ENCODE results near the gene ZRANB1.
"Not testable (repeated sequence)": the region's sequence is repeated elsewhere in the genome, so short reads cannot be mapped to it uniquely, and the experiment has no call there.

Gene ZRANB1

DNA sequence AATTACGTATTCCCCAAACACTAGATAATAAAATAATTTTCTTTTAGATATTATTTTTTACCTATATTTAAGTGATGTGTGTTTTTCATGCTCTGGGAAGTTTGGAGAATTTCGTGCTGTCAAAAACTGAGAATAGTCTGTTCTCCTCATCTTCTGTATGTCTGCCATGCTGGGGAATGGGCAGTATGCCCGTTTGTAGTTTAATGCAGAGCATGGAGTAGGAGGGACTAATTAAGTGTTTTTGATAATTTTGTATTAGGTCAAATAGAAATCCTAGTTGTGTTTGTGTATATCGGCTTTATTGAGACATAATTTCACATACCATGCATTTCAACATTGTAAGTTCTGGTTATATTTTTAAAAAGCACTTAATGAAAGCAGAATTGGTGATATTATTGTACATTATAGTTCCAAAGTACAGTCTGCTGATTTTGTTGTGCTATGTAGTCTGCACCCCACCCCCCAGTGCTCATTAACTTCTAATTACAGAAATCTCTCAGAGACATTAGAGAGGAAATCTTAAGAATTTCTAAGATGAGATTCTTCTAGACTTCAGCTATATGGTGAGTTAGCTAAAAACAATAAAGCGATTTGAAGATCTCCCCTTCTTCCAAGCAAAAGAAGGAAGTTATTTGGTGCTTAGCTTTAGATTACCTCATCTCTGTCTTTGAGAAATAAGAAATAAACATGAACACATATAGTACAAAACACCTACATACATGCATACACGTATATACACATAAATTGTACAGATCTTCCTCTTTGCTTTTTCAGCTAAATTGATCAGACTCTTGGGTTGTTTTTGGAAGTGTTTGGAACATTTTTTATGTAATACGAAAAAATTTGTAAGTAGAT is 22.2 kb downstream of the ZRANB1 start:
- TF ChIP-seq ZNF274 (IDR thresholded peaks at IDR 0.05; ENCODE audit: low read depth, low read length): no peak

DNA sequence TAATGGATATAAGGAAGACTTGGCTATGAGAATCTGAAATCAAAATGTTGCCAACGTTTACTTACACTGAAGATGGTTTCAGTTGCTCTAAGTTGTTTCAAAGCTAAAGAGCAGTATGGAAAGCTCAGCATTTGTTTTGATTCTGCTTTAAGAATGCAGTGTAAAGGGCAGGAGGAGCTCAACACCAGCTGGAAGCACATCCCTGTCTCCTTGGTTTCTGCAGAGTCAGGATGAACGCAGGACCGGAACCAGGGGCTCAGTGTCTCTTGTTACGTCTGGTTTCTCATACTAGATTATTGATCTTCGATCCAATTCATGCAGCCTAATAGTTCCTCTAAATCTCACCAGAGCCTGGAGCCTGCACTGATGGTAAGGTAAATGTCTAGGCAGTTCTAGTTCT is 24.1 kb downstream of the ZRANB1 start:
- no peak overlapping the region for H3K4me3 ChIP-seq (ENCODE audit: low read length)
- no peak for TF ChIP-seq ZNF274 (IDR thresholded peaks at IDR 0.05; ENCODE audit: low read depth, low read length)

More for the DNA sequence above, 22.2 kb downstream of the ZRANB1 start:
- no peak overlapping the region for H3K4me3 ChIP-seq (ENCODE audit: low read length)

DNA sequence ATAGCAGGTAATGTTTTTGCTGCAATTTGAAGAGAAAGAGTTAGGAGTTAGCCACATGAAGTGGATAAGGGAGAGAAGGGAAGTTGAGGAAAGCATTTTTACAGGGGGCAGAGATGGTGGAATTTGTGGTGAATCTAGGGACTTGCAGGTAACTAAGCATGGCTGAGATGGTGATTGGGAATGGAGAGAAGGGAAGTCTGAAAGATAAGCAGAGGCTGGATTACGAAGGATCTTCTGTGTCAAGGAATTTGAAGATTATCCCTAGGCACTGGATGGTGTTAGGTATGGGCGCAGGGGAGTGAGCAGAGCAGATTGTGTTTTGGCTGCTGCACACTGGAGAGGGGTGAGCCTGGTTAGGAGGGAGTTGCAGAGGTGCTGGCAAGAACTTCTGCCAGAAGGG is 25.3 kb downstream of the ZRANB1 start:
- TF ChIP-seq ZNF274 (IDR thresholded peaks at IDR 0.05; ENCODE audit: low read depth, low read length): no peak
- H3K4me3 ChIP-seq (ENCODE audit: low read length): no peak overlapping the region

DNA sequence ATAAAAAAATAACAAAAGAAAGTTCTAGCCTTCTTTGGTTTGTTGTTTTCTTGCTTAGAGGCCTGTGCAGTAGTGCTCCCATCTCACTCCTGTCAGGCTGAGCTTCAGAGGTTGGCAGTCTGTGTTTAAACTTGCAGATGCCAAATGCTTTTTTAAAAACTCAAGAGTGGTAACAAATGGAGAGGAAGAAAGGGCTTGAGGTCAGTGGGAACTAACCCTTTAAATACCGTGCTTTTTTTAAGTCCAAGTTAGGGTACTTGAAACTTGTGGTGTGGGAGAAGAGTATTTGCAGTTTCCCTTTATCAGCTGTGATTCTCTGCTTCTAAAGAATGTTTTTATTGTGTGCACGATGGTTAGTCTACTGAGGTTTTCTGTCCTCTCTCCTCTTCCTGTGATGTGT is 29.4 kb downstream of the ZRANB1 start:
- TF ChIP-seq ZNF274 (IDR thresholded peaks at IDR 0.05; ENCODE audit: low read depth, low read length): no peak
- H3K4me3 ChIP-seq (ENCODE audit: low read length): no peak overlapping the region

DNA sequence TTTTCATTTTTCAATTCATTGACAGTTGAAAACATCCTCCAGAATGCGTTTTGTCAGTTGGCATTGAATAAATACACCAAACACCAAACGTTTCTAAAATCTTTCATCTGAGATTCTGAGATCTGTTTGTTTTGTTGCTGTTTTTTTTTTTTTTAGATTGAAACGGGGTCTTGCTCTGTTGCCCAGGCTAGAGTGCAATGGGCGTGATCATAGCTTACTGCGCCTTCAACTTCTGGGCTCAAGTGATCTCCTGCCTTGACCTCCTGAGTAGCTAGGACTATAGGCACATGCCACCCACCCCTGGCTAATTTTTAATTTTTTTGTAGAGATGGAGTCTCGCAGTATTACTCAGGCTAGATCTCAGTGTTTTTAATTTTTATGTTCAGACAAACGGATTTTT is 30.7 kb downstream of the ZRANB1 start:
- TF ChIP-seq ZNF274 (IDR thresholded peaks at IDR 0.05; ENCODE audit: low read depth, low read length): no peak
- no peak overlapping the region for H3K4me3 ChIP-seq (ENCODE audit: low read length)

DNA sequence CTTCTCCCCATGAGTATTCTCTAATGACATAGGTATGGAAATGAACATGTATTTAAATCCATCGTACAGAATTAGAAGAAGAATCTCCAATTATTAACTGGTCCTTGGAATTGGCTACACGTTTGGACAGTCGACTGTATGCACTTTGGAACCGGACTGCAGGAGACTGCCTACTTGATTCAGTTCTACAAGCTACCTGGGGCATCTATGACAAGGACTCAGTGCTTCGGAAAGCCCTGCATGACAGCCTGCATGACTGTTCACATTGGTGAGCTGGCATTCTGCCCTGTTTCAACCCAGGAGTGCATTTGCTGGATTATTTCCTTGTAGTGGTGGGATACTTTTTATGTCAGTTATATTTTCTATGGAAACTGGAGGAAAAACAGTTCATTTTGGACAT is 32.2 kb downstream of the ZRANB1 start:
- no peak for TF ChIP-seq ZNF274 (IDR thresholded peaks at IDR 0.05; ENCODE audit: low read depth, low read length)
- H3K4me3 ChIP-seq (ENCODE audit: low read length): no peak overlapping the region

DNA sequence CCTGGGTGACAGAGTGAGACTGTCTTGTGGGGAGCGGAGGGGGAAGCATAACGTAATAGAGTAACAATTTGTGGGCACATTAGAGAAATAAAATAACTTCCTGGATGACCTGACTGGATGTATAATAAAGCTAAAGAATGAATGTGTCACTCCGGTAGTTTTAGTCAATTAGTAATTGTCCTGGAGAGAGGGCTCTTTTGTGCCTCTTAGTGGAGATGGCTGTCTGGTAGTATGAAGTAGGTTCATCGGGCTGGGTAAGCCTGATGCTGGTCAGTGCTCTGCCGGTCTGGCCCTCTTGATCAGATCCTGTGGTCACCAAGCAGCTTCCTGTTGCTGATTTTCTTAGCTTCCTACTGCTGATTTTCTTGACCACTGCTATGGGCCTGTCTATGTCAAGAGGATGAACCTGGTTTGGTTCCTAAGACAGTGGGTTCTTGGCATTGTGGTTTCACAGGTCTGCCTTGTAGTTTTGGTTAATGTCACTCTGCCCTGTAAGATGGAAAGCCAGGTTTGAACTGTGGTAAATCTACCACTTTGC is 34.1 kb downstream of the ZRANB1 start:
- TF ChIP-seq ZNF274 (IDR thresholded peaks at IDR 0.05; ENCODE audit: low read depth, low read length): no peak
- no peak overlapping the region for H3K4me3 ChIP-seq (ENCODE audit: low read length)

DNA sequence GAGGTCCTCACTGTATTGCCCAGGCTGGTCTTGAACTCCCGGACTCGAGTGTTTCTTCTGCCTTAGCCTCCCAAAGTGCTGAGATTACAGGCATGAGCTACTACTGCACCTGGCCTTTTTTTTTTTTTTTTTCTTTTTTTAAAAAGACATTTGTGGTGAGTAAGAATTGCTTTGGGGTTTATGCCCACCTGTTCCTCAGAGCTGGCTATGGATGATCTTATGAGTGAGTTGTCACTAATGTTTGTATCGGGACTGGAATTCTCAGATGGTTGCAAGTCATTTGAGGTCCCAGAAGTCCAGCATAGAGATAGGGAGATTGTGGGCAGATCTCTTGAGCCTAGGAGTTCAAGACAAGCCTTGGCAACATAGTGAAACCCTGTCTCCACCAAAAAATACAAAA is 35.2 kb downstream of the ZRANB1 start:
- no peak for TF ChIP-seq ZNF274 (IDR thresholded peaks at IDR 0.05; ENCODE audit: low read depth, low read length)
- H3K4me3 ChIP-seq (ENCODE audit: low read length): no peak overlapping the region

DNA sequence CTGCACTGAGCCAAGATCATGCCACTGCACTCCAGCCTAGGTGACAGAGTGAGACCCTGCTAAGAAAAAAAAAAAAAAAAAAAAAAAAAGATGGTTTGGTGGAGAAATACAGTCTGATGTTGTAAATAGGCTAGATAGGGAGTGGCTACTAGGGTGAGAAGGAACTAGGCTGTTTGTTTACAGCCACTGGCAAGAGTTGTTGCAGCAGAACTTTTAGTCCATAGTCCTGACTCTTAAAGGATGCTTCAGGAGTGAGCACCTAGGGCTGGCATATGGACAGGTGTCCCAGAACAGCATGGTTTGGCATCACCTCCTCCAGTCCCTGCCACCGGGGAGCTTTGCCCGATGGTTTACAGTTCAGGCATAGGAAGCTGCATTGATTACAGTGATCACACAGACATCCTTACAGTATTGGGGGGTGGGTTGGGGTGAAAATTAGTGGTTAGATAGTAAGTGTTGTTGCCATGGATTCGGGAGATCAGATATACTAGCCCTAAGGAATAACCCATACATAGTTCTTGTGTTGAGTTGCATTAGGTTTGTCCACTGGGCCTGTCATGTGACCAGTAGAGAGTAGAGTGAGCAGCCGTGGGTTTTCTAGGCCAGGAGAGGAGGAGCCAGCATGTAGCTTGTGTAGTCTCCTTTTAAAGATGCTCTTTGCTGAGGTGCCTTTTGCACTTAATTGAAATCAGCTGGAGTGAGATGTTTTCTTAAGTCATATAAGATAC is 35.9 kb downstream of the ZRANB1 start:
- no peak for TF ChIP-seq ZNF274 (IDR thresholded peaks at IDR 0.05; ENCODE audit: low read depth, low read length)

DNA sequence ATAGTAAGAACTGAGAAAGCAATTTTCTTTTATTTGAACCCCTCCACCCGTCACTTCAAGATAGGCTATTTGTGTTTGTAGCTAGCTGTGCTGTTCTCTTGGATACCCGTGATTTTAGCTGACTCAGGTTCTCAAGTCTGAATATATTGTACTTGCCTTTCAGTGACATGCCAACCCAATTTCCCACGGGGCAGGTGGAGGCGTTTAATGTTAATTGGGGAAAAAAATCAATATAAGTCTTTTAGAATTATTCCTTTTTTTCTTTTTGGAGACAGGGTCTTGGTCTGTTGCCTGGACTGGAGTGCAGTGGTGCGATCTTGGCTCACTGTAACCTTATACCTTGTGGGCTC is 36.4 kb downstream of the ZRANB1 start:
- TF ChIP-seq ZNF274 (IDR thresholded peaks at IDR 0.05; ENCODE audit: low read depth, low read length): no peak
- H3K4me3 ChIP-seq (ENCODE audit: low read length): no peak overlapping the region

More for the DNA sequence above, 35.9 kb downstream of the ZRANB1 start:
- no peak overlapping the region for H3K4me3 ChIP-seq (ENCODE audit: low read length)

DNA sequence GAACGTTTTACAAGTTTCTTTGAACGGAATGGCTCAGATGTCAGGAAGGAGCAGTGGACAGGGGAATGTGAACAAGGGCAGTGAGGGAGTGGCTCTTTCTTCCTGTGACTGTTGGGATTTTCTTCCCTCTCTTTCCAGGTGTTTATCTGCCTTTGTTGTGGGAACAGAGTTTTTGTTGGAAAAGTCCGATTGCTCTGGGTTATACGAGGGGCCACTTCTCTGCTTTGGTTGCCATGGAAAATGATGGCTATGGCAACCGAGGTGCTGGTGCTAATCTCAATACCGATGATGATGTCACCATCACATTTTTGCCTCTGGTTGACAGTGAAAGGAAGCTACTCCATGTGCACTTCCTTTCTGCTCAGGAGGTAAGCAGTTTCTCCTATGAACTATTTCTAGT is 41.4 kb downstream of the ZRANB1 start:
- no peak overlapping the region for H3K4me3 ChIP-seq (ENCODE audit: low read length)
- TF ChIP-seq ZNF274 (IDR thresholded peaks at IDR 0.05; ENCODE audit: low read depth, low read length): no peak

DNA sequence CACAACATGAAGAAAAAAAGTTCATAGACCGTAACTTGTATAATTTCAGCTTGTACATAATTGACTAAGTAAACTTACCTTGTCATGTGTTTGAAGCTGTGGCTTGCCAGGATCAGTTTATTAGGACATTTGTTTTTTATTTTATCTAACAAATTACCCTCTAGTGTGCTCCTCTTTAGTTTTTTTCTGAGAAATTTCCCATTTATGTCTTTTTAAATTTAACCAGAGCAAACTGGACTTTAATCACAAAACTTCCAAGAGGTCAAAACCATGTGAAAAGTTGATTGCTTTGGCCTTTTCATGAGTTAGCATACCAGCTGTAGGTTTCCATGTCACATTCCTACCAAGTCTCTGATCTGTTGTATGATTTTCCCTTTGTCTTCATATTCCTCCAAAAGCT is 42.5 kb downstream of the ZRANB1 start:
- TF ChIP-seq ZNF274 (IDR thresholded peaks at IDR 0.05; ENCODE audit: low read depth, low read length): no peak
- no peak overlapping the region for H3K4me3 ChIP-seq (ENCODE audit: low read length)

DNA sequence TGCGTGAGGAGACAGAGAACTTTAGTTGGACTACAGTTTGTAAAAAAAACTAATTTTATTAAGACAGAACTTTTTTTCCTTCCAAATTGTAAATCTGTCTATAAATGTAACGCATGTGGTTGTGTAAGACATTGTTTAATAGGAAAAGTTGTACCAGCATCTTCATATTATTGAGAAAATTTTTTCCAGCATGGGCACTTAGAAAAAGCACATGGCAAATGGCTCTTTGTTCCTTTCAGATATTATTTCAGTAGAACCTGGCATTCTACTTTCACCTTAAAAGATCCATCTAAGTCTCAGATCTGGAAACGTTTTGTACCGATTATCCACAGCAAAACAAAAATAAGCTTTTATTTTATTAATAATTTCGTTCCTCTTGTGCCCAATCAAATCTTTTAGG is 43.2 kb downstream of the ZRANB1 start:
- no peak overlapping the region for H3K4me3 ChIP-seq (ENCODE audit: low read length)
- no peak for TF ChIP-seq ZNF274 (IDR thresholded peaks at IDR 0.05; ENCODE audit: low read depth, low read length)

DNA sequence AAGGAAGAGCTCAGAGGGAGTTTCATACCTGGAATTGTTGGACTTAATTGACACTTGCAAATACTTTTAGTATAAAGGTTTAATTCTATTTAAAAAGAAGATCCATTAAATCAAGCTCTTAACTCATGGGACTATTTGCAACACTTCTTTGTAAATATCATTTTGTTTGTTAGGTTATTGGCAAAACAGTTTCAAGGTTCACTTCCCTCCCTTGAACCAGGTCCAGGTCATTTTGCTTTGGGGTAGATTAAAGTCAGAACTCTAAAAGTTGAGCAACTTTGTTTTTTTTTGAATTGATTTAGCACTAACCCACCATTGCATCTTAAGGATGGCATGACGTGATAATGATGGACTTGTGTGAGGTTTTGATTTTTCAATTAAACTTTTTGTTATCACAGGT is 45.9 kb downstream of the ZRANB1 start:
- H3K4me3 ChIP-seq (ENCODE audit: low read length): no peak overlapping the region
- TF ChIP-seq ZNF274 (IDR thresholded peaks at IDR 0.05; ENCODE audit: low read depth, low read length): no peak

DNA sequence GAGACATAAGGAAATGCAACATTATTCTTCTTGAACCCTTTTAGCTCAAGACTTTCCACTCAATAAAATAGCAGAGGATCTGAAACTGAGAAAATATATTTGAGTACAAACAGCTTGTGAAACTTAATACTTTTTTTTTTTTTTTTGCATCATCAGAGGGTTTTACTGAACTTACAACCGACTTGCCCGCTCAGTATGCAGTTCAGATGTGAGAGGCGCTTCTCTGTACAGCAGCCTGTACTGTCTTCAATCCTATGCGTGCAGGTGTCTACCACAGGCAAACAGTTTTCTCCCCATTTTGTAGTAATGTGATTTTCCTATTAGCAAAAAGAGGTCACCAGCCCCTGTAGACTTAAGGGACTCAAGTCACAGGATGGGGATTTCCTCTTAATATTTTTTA is 46.8 kb downstream of the ZRANB1 start:
- not testable (repeated sequence) for H3K4me3 ChIP-seq (ENCODE audit: low read length)

Data from GM08714 (cell line).